Thyroid gland (tissue), 4 donors: Measurements from ENCODE around the gene FANCD2.

Source experiments
- POLR2A ChIP-seq, 2 donors: fragments of 450-650 bp; IDR thresholded peaks; one replicate each; pipeline ENCODE4 v1.6.1; 2017; ENCODE audit warnings: antibody characterized with exemption in 2 of 2, mild to moderate bottlenecking in 2 of 2, moderate library complexity in 1 of 2
- TF ChIP-seq, protein P1 (sequence below), 6 experiments: fragments of 200-600 bp in 3 of 6; fragments of 450-650 bp in 3 of 6; sonication (generic) in 3 of 6; IDR thresholded peaks; one replicate each; pipeline ENCODE4 v1.5.1; 2016 to 2019; ENCODE audit warnings: antibody characterized with exemption in 6 of 6, mild to moderate bottlenecking in 2 of 6, inconsistent platforms in 1 of 6, moderate library complexity in 1 of 6

GRCh38 chr3:10099041-10099440 is 72.8 kb downstream of the FANCD2 start:
- TF ChIP-seq, protein P1, sequence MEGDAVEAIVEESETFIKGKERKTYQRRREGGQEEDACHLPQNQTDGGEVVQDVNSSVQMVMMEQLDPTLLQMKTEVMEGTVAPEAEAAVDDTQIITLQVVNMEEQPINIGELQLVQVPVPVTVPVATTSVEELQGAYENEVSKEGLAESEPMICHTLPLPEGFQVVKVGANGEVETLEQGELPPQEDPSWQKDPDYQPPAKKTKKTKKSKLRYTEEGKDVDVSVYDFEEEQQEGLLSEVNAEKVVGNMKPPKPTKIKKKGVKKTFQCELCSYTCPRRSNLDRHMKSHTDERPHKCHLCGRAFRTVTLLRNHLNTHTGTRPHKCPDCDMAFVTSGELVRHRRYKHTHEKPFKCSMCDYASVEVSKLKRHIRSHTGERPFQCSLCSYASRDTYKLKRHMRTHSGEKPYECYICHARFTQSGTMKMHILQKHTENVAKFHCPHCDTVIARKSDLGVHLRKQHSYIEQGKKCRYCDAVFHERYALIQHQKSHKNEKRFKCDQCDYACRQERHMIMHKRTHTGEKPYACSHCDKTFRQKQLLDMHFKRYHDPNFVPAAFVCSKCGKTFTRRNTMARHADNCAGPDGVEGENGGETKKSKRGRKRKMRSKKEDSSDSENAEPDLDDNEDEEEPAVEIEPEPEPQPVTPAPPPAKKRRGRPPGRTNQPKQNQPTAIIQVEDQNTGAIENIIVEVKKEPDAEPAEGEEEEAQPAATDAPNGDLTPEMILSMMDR (IDR thresholded peaks at IDR 0.05): no peak
- TF ChIP-seq POLR2A (IDR thresholded peaks at IDR 0.05): no peak
